HFF-Myc (cell line): Measurements from ENCODE around the gene UBXN4.
"Not testable (repeated sequence)": the region's sequence is repeated elsewhere in the genome, so short reads cannot be mapped to it uniquely, and the experiment has no call there.

ENCODE experiments used
- DNase-seq: peaks from one replicate; pipeline ENCODE4 v3.0.0-alpha.2; 2011; ENCODE audit warnings: low read depth; ENCODE audit errors: extremely low read depth
- H3K4me3 ChIP-seq: replicated peaks from 2 replicates; pipeline ENCODE4 v1.5.1; 2011; ENCODE audit warnings: low read depth, mild to moderate bottlenecking, control low read depth, low read length
- TF ChIP-seq, protein P1 (sequence below): IDR thresholded peaks from 2 replicates; pipeline ENCODE4 v1.5.1; 2012; ENCODE audit warnings: mild to moderate bottlenecking, low read depth, low read length, control low read depth; ENCODE audit errors: missing control alignments

UBXN4 gene

DNA sequence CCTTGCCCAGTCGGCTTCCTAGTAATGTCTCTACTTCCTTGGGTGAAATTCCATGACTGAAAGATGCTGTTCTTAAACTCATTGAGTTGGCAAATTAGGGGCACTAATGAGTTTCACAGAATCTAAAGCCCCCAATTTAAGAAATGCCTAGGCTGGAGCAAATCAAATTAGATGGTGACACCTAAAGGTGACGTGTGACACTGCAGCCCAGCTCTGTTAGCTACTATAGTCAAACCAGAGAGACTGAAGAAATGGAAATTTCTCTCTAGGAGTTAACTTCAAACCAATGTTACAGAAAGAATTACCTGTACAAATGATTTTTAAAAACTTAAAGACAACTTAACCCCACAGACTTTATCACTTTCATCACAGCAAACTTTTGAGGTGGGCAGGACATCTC lies 58.1 kb downstream of the UBXN4 start:
- DNase-seq, result no peak
- TF ChIP-seq, protein P1, sequence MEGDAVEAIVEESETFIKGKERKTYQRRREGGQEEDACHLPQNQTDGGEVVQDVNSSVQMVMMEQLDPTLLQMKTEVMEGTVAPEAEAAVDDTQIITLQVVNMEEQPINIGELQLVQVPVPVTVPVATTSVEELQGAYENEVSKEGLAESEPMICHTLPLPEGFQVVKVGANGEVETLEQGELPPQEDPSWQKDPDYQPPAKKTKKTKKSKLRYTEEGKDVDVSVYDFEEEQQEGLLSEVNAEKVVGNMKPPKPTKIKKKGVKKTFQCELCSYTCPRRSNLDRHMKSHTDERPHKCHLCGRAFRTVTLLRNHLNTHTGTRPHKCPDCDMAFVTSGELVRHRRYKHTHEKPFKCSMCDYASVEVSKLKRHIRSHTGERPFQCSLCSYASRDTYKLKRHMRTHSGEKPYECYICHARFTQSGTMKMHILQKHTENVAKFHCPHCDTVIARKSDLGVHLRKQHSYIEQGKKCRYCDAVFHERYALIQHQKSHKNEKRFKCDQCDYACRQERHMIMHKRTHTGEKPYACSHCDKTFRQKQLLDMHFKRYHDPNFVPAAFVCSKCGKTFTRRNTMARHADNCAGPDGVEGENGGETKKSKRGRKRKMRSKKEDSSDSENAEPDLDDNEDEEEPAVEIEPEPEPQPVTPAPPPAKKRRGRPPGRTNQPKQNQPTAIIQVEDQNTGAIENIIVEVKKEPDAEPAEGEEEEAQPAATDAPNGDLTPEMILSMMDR, result peak; percentile 35
- no peak overlapping the region for H3K4me3 ChIP-seq

DNA sequence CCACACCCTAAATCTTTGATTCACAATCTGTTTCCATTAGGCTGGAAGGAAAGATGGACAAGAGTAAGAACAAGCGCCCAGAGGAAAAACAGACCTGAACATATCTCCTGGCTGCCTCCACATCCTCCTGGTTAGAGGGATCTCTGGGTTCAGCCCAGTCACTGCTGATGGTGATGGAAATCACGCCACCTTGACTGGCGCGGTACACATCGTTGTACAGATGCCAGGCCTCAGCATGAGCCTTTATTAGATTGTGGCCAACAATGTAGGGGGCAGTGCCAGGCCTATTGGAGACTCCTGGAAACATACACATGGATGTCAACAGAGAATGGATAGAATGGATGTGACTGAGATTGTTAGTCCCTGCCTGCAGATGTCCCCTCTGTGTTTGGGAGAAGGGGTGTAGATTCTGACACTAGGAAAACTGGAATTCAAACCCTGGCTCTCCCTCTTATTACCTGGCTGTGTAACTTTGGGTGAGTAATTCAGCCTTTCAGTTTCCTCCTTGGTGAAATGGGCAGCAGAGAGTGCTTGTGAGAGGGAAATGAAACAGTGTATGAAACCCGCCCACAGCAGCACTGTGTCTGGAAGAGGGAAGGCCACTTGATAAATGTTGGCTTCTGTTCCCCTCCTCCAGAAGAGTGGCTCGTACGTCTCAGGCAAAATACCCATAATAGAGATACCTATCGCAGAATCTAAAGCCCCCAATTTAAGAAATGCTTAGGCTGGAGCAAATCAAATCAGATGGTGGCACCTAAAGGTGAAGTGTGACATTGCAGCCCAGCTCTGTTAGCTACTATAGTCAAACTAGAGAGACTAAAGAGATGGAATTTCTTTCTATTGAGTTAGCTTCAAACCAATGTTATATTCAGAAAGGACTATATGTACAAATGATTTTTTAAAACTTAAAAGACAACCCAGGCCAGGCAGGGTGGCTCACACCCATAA lies 59.1 kb downstream of the UBXN4 start:
- no peak overlapping the region for H3K4me3 ChIP-seq
- TF ChIP-seq, protein P1, result no peak
- DNase-seq, result no peak

DNA sequence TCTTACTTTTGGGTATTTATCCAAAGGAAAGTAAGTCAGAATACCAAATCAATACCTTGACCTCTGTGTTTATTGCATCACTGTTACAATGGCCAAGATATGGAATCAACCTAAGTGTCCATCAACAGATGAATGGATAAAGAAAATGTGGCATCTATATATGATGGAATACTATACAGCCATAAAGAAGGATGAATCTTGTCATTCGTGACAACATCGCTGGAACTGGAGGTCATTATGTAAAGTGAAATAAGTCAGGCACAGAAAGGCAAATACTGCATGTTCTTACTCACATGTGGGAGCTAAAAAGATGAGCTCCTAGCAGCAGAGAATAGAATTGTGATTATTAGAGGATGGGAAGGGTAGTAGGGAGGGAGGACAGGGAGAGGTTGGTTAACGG lies 60.7 kb downstream of the UBXN4 start:
- no peak overlapping the region for H3K4me3 ChIP-seq
- TF ChIP-seq, protein P1, result no peak
- DNase-seq, result no peak

DNA sequence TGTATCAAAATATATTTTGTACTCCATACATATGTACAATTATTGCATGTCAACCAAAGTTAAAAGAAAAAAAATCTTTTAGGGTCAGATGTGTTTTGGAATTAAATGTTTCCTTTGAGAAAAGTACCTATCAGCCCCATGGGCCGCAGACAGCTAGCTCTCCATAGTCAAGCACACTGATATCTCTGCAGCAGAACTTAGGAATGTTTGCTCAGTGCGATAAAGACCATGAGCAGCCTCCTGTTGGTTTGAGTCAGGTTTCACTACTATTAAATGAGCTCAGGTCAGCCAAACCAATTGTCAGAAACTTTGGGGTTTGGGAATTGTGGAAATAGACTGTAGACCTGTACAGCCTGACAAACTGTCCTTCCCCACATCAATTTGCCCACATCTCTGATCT lies 61.6 kb downstream of the UBXN4 start:
- no peak overlapping the region for H3K4me3 ChIP-seq
- DNase-seq, result no peak
- TF ChIP-seq, protein P1, result no peak

DNA sequence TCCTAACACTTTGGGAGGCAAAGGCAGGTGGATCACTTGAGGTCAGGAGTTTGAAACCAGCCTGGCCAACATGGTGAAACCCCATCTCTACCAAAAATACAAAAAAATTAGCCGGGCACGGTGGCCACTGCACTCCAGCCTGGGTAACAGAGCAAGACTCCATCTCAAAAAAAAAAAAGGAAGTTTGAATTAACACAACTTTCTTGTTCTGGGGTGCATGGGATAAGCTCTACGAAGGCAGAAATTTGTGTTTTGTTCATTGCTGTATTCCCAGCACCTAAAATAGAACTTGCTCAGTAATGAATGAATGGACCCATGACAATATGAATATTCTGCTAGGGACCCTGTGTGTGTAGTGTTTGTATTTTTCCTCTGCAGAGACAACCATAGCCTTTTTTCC lies 66.2 kb downstream of the UBXN4 start:
- not testable (repeated sequence) for H3K4me3 ChIP-seq, DNase-seq

DNA sequence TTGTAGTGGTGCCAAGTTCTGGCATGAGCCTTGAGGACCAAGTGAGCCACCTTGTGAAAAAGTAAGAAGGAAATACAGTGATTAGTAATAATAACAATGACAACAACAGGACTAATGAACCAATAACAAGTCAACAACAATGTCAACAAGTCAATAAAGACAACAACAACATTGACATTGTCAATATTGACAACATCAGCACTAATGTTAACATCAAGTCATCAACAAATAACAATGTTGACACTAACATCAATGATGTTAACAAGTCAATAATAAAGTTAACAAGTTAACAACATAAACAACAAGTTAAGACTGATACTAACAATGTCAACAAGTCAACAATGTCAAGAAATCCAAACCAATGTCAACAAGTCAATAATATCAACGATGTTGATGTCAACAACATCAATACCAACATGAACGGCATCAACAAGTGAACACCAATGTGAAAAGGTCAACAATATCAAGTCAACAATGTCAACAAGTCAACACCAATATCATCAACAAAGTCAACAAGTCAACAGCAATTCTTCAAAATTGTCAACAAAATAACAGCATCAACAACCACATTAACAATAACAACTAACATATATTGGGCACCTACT lies 71.4 kb downstream of the UBXN4 start:
- TF ChIP-seq, protein P1, result no peak

DNA sequence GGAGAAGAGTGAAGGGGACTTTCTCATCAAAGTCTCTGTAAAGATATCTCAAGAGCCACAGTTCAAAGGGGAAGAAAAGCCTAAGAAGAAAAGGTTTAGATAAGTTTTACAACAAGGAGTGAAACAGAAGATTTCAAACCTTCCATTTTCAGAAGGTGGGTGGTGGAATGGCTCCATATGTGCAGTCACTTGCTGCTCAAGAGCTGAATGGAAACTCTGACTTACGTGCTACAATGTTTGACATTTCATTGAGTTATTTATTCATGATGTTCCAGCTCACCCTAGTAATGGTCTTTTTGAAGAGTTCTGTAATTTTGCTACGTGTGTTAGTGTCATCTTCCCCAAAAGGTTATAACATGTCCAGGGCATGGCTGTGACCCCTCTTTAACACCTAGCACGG lies 73.6 kb downstream of the UBXN4 start:
- TF ChIP-seq, protein P1, result no peak
- DNase-seq, result no peak

More for the DNA sequence above, 71.4 kb downstream of the UBXN4 start:
- no peak for DNase-seq
- no peak overlapping the region for H3K4me3 ChIP-seq

More for the DNA sequence above, 73.6 kb downstream of the UBXN4 start:
- no peak overlapping the region for H3K4me3 ChIP-seq
